ENCODE measurements around the gene SP110. TPM values are rescaled to one million over a fixed set of nuclear protein-coding genes. Genes with fewer than 3 reads are reported as not detected.

The SP110 gene
- total and polyA plus RNA-seq, 9 of the 15 experiments (the other 6 are each of a cell fraction or from before 2014, with no cell fraction given), result 3.6 to 11.0 (median 7.1) TPM

- CTCF ChIA-PET (ENCODE audit: low intra/inter-chr PET ratio), result no interaction called here
- WGBS (ENCODE audit: insufficient coverage, low coverage, missing lambda C conversion rate), result 17% methylated on average over 6 of the region's 6 CpGs
These were observed 95.5 kb downstream of the SP110 start for GRCh38 chr2:230124235-230124634.

More at GRCh38 chr2:230124235-230124634, 95.5 kb downstream of the SP110 start:
- H3K4me1 ChIP-seq (replicated peaks in 1 of 2; ENCODE audit: control insufficient read depth in 2 of 2, insufficient read depth in 2 of 2, low read length in 2 of 2), result no peaks in the 10 kb centered on the region
- no TSS peak for BruUV-seq (replicated peaks)
- no peaks in the 10 kb centered on the region for H4K20me1 ChIP-seq (replicated peaks; ENCODE audit: control insufficient read depth, insufficient read depth, low read length)
- no peaks in the 10 kb centered on the region for H3K36me3 ChIP-seq (ENCODE audit: control insufficient read depth, insufficient read depth, low read length)
- no peaks in the 10 kb centered on the region for H3K9me1 ChIP-seq (ENCODE audit: control insufficient read depth, insufficient read depth, low read length)
- DNase-seq (ENCODE audit: extremely low read depth in 1 of 4, low spot score in 3 of 4) (peak in 3 of 4 experiments; percentile 34 to 53 (median 39)), ATAC-seq (peak; percentile 94), FAIRE-seq (no peak)
- POLR2A ChIA-PET, result no interaction called here
- peak; percentile 79 for TF ChIP-seq USF2 (CRISPR knock-in tag; IDR thresholded peaks at IDR 0.05)
- no peak for TF ChIP-seq ZNF512 (tag; IDR thresholded peaks at IDR 0.05)
- TF ChIP-seq NFYB (IDR thresholded peaks at IDR 0.05; ENCODE audit: extremely low read depth, insufficient read length), result peak; percentile 31
- TF ChIP-seq SIRT6 (IDR thresholded peaks at IDR 0.05; ENCODE audit: low read depth, low read length), result no peak
- TF ChIP-seq ZBTB12 (CRISPR knock-in tag; IDR thresholded peaks at IDR 0.05), result no peak
- peak; percentile 43; the same call in 1 of the 2 replicates for TF ChIP-seq RAD51 (IDR thresholded peaks at IDR 0.05; ENCODE audit: borderline replicate concordance, low read depth)
- peak; percentile 77 for TF ChIP-seq USF1 (CRISPR knock-in tag; IDR thresholded peaks at IDR 0.05)
- TF ChIP-seq EP400 (IDR thresholded peaks at IDR 0.05), result no peak
- TF ChIP-seq PATZ1 (CRISPR knock-in tag; IDR thresholded peaks at IDR 0.05; ENCODE audit: borderline replicate concordance), result no peak
- 0 out of 2 replicates have a peak, but pooled peaks have one; percentile 13 for TF ChIP-seq L3MBTL2 (IDR thresholded peaks at IDR 0.05)
- in situ Hi-C loops (cut with MboI) (no loop called here), intact Hi-C loops (cut with micrococcal nuclease) (no loop called here)
- no peak overlapping the region for H3K9ac ChIP-seq (ENCODE audit: insufficient read depth in 1 of 2, low read depth in 2 of 2, low read length in 2 of 2)
- H3K79me2 ChIP-seq (ENCODE audit: control insufficient read depth, insufficient read depth, low read length), result no peaks in the 10 kb centered on the region
- H3K27me3 ChIP-seq (ENCODE audit: control insufficient read depth in 2 of 2, insufficient read depth in 2 of 2, low read length in 2 of 2), result no peaks in the 10 kb centered on the region
- H2AFZ ChIP-seq (ENCODE audit: low read depth, low read length), result peak overlapping the region; percentile 57
- peak overlapping the region; percentile 53; the same call in 1 of the 2 replicates for H3K4me2 ChIP-seq (ENCODE audit: insufficient read depth, low read length)
- H3K9me3 ChIP-seq (replicated peaks; ENCODE audit: control insufficient read depth, insufficient read depth, low read depth, low read length), result no peaks in the 10 kb centered on the region
- no peak overlapping the region for H3K27ac ChIP-seq (ENCODE audit: extremely low read depth, low read depth, low read length)
- no peak overlapping the region for H3K4me3 ChIP-seq

Data from K562 (cell line).